Rectal smooth muscle tissue (tissue), 1 donor: ENCODE measurements around the gene C9orf153.
"Not testable (repeated sequence)": the region's sequence is repeated elsewhere in the genome, so short reads cannot be mapped to it uniquely, and the experiment has no call there.

Experiments used
- H3K27ac ChIP-seq: one replicate; pipeline ENCODE4 v1.7.0; 2013; ENCODE audit warnings: low read depth, low read length, inconsistent platforms
- H3K27me3 ChIP-seq: one replicate; pipeline ENCODE4 v1.7.0; 2013; ENCODE audit warnings: low read length; ENCODE audit not compliant: control insufficient read depth, insufficient read depth
- H3K36me3 ChIP-seq: one replicate; pipeline ENCODE4 v1.7.0; 2013; ENCODE audit warnings: low read length; ENCODE audit not compliant: control insufficient read depth, insufficient read depth
- H3K4me1 ChIP-seq: one replicate; pipeline ENCODE4 v1.7.0; 2013; ENCODE audit warnings: low read length; ENCODE audit not compliant: control insufficient read depth, insufficient read depth
- H3K4me3 ChIP-seq: one replicate; pipeline ENCODE4 v1.7.0; 2013; ENCODE audit warnings: low read length
- H3K9ac ChIP-seq: one replicate; pipeline ENCODE4 v1.7.0; 2013; ENCODE audit warnings: low read length

Gene C9orf153

GRCh38 chr9:86207193-86207592 lies 52.3 kb downstream of the C9orf153 start:
- H3K27ac ChIP-seq = no peak overlapping the region
- no peak overlapping the region for H3K4me3 ChIP-seq
- no peak overlapping the region for H3K9ac ChIP-seq
- no peaks in the 10 kb centered on the region for H3K27me3 ChIP-seq
- H3K36me3 ChIP-seq = no peaks in the 10 kb centered on the region
- H3K4me1 ChIP-seq = peaks cover 1% of the 10 kb centered on the region

DNA sequence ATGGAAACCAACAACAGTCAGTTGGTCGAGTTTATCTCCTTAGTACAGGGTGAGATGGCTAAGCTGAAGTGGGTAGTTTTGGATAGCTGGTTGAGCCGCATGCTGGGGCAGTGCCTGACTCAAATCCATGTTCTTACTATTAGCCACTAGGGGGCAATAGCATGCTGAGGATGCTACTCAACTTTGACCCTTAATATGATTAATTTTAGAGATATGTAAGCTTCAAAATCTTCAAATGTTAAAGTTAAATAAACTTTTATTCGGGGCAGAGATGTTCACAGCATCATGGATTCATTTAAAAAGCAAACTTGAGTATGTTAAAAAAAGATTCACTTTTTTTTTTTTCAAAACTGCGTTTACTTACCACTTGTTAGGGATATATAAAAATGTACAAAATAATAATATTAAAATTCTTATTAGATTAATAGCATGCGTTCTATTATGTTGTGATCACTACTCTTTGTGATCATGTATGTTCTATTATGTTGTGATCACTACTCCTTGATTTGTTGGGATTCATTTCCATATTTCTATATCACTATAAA lies 57.0 kb downstream of the C9orf153 start:
- no peak overlapping the region for H3K4me3 ChIP-seq
- no peak overlapping the region for H3K9ac ChIP-seq
- H3K36me3 ChIP-seq = no peaks in the 10 kb centered on the region
- no peak overlapping the region for H3K27ac ChIP-seq
- peaks cover 2% of the 10 kb centered on the region for H3K4me1 ChIP-seq
- no peaks in the 10 kb centered on the region for H3K27me3 ChIP-seq

GRCh38 chr9:86201474-86202337 lies 57.8 kb downstream of the C9orf153 start:
- Histone ChIP-seq H3K4me1 (peaks cover 2% of the 10 kb centered on the region), H3K4me3 (no peak overlapping the region), H3K36me3 (no peaks in the 10 kb centered on the region), H3K27me3 (no peaks in the 10 kb centered on the region), H3K27ac (no peak overlapping the region), H3K9ac (no peak overlapping the region)

DNA sequence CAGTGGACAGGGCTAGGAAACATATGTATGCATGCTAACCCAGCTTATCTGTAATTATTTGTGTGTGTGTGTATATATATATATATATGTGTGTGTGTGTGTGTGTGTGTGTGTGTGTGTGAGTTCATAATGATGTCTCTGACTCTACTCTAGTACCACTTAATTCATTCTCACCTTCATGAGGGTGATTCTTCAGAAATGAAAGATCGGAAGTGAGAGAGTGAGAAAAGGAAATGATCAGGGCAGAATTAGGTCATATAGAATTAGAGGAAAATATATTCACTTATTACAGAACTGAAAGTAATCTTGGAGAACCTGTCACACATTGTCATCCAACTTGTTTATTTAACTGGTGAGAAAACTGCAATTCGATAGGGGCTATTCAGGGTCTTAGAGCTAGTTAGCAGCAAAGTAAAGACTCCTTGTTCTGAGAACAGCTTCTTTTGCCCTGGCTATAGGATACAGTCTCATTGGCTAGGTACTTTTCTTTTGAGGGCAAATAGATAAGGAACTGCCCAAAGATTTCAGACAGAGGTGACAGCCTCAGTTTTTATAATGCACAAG lies 58.8 kb downstream of the C9orf153 start:
- Histone ChIP-seq H3K27ac (no peak overlapping the region), H3K4me3 (no peak overlapping the region), H3K4me1 (peaks cover 2% of the 10 kb centered on the region), H3K36me3 (no peaks in the 10 kb centered on the region), H3K27me3 (no peaks in the 10 kb centered on the region), H3K9ac (no peak overlapping the region)

GRCh38 chr9:86193088-86193487 lies 66.4 kb downstream of the C9orf153 start:
- Histone ChIP-seq H3K4me3 (no peak overlapping the region), H3K9ac (no peak overlapping the region), H3K4me1 (no peaks in the 10 kb centered on the region), H3K36me3 (no peaks in the 10 kb centered on the region), H3K27ac (no peak overlapping the region), H3K27me3 (no peaks in the 10 kb centered on the region)

DNA sequence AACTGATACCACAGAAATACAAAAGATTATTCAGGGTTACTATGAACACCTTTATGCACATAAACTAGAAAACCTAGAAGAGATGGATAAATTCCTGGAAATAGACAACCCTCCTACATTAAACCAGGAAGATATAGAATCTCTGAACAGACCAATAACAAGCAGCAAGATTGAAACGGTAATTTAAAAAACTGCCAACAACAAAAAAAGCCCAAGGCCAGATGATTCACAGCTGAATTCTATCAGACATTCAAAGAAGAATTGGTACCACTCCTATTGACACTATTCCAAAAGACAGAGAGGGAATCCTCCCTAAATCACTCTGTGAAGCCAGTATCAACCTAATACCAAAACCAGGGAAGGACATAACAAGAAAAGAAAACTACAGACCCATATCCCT lies 68.8 kb downstream of the C9orf153 start:
- not testable (repeated sequence) for H3K4me1 ChIP-seq

DNA sequence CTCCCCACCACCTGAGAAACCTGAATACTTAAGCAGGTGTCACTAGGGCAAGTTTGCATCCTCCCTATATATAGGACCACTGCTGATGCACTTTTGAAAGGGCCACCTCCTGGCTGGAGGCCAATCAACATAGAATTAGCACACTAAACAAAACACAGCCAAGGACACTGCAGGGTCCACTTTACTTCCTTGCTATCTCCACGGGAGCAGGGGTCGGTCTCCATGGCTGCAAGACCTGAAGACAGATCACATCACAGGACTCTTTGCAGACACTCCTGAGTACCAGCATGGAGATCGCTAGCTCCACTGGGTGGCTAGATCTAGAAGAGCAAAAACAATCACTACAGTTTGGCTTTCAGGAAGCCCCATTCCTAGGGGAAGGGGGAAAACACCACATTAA lies 72.3 kb downstream of the C9orf153 start:
- Histone ChIP-seq H3K4me3 (no peak overlapping the region), H3K36me3 (no peaks in the 10 kb centered on the region), H3K27ac (no peak overlapping the region), H3K4me1 (no peaks in the 10 kb centered on the region), H3K27me3 (no peaks in the 10 kb centered on the region), H3K9ac (no peak overlapping the region)

More for the DNA sequence above, 68.8 kb downstream of the C9orf153 start:
- H3K36me3 ChIP-seq, H3K4me3 ChIP-seq, H3K27ac ChIP-seq, H3K9ac ChIP-seq, H3K27me3 ChIP-seq: not testable (repeated sequence)

DNA sequence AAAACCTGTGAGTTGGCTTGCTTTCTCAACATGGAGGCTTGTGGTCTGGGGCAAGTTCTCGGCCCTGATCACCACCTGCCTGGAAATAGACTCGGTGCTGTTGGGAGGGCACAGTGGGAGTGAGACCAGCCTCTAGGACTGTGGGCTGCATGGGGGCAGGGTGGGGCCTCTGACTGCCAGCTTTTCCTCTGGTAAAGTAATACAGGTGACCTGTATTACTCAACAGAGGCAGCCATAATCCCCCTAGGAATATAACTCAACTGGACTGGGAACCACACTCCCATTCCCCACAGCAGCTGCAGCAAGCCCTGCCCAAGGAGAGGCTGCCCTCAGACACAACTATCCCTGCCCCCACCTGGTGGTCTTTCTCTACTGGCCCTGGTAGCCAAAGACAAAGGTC lies 72.8 kb downstream of the C9orf153 start:
- Histone ChIP-seq H3K27me3 (no peaks in the 10 kb centered on the region), H3K4me3 (no peak overlapping the region), H3K36me3 (no peaks in the 10 kb centered on the region), H3K27ac (no peak overlapping the region), H3K4me1 (no peaks in the 10 kb centered on the region), H3K9ac (no peak overlapping the region)

DNA sequence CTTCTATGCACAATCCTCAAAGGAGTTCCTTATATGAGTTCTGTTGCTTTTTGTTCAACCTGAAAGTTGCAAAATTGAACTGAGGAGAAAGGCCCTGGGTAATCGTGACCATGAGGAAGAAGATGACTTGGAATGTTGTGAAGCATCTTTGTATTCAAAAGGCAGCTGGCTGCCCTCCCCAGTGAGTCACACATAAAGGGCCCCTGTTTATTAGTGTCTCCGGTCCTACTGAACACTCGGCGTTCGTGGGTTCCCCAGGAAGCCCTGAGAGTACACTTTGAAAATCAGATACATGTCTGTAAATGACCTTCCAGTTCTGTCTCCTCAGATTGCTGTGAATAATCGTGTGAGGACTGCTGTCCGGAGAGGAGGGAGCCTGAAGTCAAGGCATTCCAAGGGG lies 73.6 kb downstream of the C9orf153 start:
- no peaks in the 10 kb centered on the region for H3K36me3 ChIP-seq
- H3K27me3 ChIP-seq = no peaks in the 10 kb centered on the region
- H3K9ac ChIP-seq = no peak overlapping the region
- no peaks in the 10 kb centered on the region for H3K4me1 ChIP-seq
- H3K4me3 ChIP-seq = no peak overlapping the region
- no peak overlapping the region for H3K27ac ChIP-seq

- no peaks in the 10 kb centered on the region for H3K4me1 ChIP-seq
- no peak overlapping the region for H3K27ac ChIP-seq
- H3K4me3 ChIP-seq = no peak overlapping the region
- H3K27me3 ChIP-seq = no peaks in the 10 kb centered on the region
- H3K36me3 ChIP-seq = no peaks in the 10 kb centered on the region
- H3K9ac ChIP-seq = no peak overlapping the region
These were observed 75.3 kb downstream of the C9orf153 start for GRCh38 chr9:86184138-86184524.

GRCh38 chr9:86183229-86184137 lies 76.0 kb downstream of the C9orf153 start:
- Histone ChIP-seq H3K27ac (no peak overlapping the region), H3K36me3 (no peaks in the 10 kb centered on the region), H3K4me3 (no peak overlapping the region), H3K27me3 (no peaks in the 10 kb centered on the region), H3K4me1 (no peaks in the 10 kb centered on the region), H3K9ac (no peak overlapping the region)
